HG03457 (cell line): ENCODE measurements around the gene VCX.
"Not testable (repeated sequence)": the region's sequence is repeated elsewhere in the genome, so short reads cannot be mapped to it uniquely, and the experiment has no call there.

Experiments
- ATAC-seq: cut with Tn5 transposase; IDR thresholded peaks from one replicate; pipeline ENCODE4 v1.9.1; 2021; ENCODE audit warnings: moderate number of reproducible peaks; ENCODE audit not compliant: unreplicated experiment

VCX gene

GRCh38 chrX:7842871-7843270 is at the start of gene VCX:
TSS of gene VCX (plus strand) at chrX:7843171. CDS start at chrX:7843204, 33 bp downstream.
- ATAC-seq, result not testable (repeated sequence)

GRCh38 chrX:7798327-7798726 is 44.6 kb upstream of the VCX start:
- no peak for ATAC-seq

GRCh38 chrX:7801711-7802110 is 41.3 kb upstream of the VCX start:
- no peak for ATAC-seq

GRCh38 chrX:7815166-7815805 is 27.7 kb upstream of the VCX start:
- no peak for ATAC-seq

DNA sequence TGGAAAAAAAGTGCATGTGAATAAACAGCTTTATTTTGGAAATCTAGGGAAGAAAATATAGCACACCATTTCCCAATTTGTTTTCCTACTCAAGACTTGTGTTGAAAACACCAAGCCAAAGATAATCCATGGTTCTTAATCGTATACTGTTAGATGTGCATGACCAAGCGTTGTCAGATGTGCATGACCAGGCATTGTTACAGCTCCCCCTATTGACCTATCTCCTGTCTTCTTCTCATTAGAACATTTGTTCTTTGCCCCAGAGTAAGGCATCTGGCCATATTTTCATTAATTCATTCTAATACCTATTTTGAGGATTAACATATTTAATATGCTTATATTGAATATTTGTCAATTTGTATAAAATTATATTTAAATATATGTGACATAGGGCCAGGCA is 14.4 kb upstream of the VCX start:
- ATAC-seq, result no peak

DNA sequence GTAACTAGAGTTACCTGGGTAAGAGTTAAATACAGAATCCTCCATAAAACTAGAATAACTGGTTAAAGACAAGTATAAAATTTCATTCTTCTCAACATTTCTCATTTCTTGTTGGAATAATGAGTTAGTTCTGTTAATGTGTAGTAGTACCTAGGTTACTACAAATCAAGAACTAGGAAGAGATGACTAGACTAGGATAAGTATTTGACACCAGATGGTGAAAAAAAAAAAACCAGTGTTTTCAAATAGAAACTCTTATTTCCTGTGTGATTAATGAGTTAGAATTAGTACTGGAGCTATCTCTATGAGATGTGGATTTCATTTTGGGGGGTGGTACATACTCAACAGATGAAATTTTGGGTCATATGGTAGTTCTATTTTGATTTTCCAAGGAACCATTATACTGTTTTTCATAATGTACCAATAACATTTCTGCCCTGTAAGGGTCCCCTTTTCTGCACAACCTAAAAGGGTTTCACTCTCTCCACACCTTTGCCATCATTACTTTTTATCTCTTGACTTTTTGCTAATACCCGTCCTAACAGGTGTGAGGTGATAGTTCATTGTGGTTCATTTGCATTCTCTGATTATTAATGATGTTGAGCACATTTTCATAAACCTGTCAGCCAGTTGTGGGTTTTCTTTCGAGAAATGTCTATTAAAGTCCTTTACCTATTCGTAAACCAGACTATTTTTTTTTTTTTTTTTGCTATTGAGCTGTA is 1.7 kb upstream of the VCX start:
- ATAC-seq, result no peak

- ATAC-seq, result no peak
Observed at GRCh38 chrX:7852166-7852565, 9.2 kb downstream of the VCX start.

GRCh38 chrX:7872042-7872441 is 29.1 kb downstream of the VCX start:
- no peak for ATAC-seq

GRCh38 chrX:7876957-7877356 is 34.0 kb downstream of the VCX start:
- no peak for ATAC-seq

GRCh38 chrX:7889135-7889534 is 46.2 kb downstream of the VCX start:
- no peak for ATAC-seq

DNA sequence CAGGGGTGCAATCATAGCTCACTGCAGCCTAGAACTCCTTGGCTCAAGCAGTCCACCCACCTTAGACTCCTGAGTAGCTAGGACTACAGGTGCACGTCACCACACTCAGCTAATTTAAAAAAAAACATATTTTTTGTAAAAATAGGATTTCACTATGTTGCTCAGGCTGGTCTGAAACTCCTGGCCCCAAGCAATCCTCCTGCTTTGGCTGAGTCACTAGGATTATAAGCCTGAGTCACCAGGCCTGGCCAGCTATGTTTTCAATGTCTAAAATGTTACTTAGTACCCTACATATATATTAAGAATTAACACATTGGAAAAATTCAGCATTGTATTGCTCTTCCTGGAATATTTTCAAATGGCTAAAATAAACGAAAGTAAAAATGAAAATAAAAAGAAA is 46.7 kb downstream of the VCX start:
- ATAC-seq, result no peak

- no peak for ATAC-seq
Observed at GRCh38 chrX:7891928-7892327, 49.0 kb downstream of the VCX start.
